ENCODE data around the gene PNPLA8. TPM values are rescaled to one million over a fixed set of nuclear protein-coding genes. Genes with fewer than 3 reads are reported as not detected.

The PNPLA8 gene
- total RNA-seq, 2 experiments from 2014 or later: 23.0 to 26.4 TPM

GRCh38 chr7:108535744-108536143 lies 9.8 kb upstream of the PNPLA8 start:
- TF ChIP-seq EZH2phosphoT487 (IDR thresholded peaks at IDR 0.05; ENCODE audit: borderline replicate concordance, low read depth, low read length) (no peak), CTCF (conservative IDR thresholded peaks at IDR 0.05; ENCODE audit: low read length) (no peak)
- POLR2A ChIA-PET: no interaction called here

DNA sequence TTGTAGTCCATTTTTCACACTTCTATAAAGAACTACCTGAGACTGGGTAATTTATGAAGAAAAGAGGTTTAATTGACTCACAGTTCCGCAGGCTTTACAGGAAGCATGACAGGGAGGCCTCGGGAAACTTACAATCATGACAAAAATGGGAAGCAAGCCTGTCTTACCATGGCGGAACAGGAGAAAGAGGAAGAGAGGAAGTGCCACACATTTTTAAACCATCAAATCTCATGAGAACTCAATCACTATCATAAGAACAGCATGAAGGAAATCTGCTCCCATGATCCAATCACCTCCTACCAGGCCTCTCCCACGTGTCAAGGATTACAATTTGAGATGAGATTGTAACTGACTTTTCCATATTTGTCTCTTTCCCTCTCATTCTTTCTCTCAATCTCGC lies 9.3 kb upstream of the PNPLA8 start:
- BruUV-seq (replicated peaks): no TSS peak
- no peak for TF ChIP-seq EZH2phosphoT487 (IDR thresholded peaks at IDR 0.05; ENCODE audit: borderline replicate concordance, low read depth, low read length)
- intact Hi-C loops (cut with micrococcal nuclease; ENCODE audit: unreplicated experiment): no loop called here
- Histone ChIP-seq H3K36me3 (ENCODE audit: insufficient read depth, low read length) (no peaks in the 10 kb centered on the region; the same call in 1 of the 2 replicates), H3K9me2 (ENCODE audit: insufficient read depth, low read length) (no peaks in the 10 kb centered on the region), H2AFZ (ENCODE audit: low read length) (peak overlapping the region; percentile 8; the same call in 1 of the 2 replicates), H4K20me1 (ENCODE audit: insufficient read depth, low read length) (no peaks in the 10 kb centered on the region), H3K9me3 (ENCODE audit: low read length) (no peaks in the 10 kb centered on the region), H3K27ac (ENCODE audit: low read depth, low read length, poor library complexity, severe bottlenecking) (no peak overlapping the region), H3K4me3 (ENCODE audit: low read depth, low read length, poor library complexity, severe bottlenecking) (no peak overlapping the region), H3K4me2 (ENCODE audit: low read length) (no peak overlapping the region), H3K4me1 (ENCODE audit: insufficient read depth, low read length, poor library complexity, severe bottlenecking) (peaks cover 27% of the 10 kb centered on the region), H3K79me2 (ENCODE audit: insufficient read depth, low read depth, low read length) (no peaks in the 10 kb centered on the region)
- CTCF ChIA-PET (ENCODE audit: unreplicated experiment): no interaction called here
- DNase-seq (ENCODE audit: low spot score): no peak
- POLR2A ChIA-PET: no interaction called here

More at GRCh38 chr7:108535744-108536143, 9.8 kb upstream of the PNPLA8 start:
- no peaks in the 10 kb centered on the region for H3K79me2 ChIP-seq (ENCODE audit: insufficient read depth, low read depth, low read length)
- H4K20me1 ChIP-seq (ENCODE audit: insufficient read depth, low read length): no peaks in the 10 kb centered on the region
- H3K4me2 ChIP-seq (ENCODE audit: low read length): no peak overlapping the region
- peaks cover 27% of the 10 kb centered on the region for H3K4me1 ChIP-seq (ENCODE audit: insufficient read depth, low read length, poor library complexity, severe bottlenecking)
- intact Hi-C loops (cut with micrococcal nuclease; ENCODE audit: unreplicated experiment): no loop called here
- H3K9me3 ChIP-seq (ENCODE audit: low read length): no peaks in the 10 kb centered on the region
- DNase-seq (ENCODE audit: low spot score): no peak
- CTCF ChIA-PET (ENCODE audit: unreplicated experiment): no interaction called here
- H3K9me2 ChIP-seq (ENCODE audit: insufficient read depth, low read length): no peaks in the 10 kb centered on the region
- no peak overlapping the region for H3K4me3 ChIP-seq (ENCODE audit: low read depth, low read length, poor library complexity, severe bottlenecking)
- peak overlapping the region; percentile 8; the same call in 1 of the 2 replicates for H2AFZ ChIP-seq (ENCODE audit: low read length)
- H3K36me3 ChIP-seq (ENCODE audit: insufficient read depth, low read length): no peaks in the 10 kb centered on the region; the same call in 1 of the 2 replicates
- no TSS peak for BruUV-seq (replicated peaks)
- H3K27ac ChIP-seq (ENCODE audit: low read depth, low read length, poor library complexity, severe bottlenecking): no peak overlapping the region

DNA sequence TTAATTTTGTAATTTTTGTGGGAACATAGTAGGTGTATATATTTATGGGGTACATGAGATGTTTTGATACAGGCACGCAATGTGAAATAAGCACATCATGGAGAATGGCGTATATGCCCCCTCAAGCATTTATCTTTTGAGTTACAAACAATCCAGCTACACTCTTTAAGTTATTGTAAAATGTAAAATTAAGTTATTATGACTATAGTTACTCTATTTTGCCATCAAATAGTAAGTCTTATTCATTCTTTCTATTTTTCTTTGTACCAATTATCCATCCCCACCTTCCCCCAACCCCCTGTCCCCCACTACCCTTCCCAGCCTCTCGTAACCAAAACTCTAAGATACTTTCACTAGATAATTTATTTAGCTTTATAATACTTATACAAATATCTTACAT lies 7.8 kb upstream of the PNPLA8 start:
- Histone ChIP-seq H3K4me3 (ENCODE audit: low read depth, low read length, poor library complexity, severe bottlenecking) (no peak overlapping the region), H2AFZ (ENCODE audit: low read length) (peak overlapping the region; percentile 74; the same call in 1 of the 2 replicates), H3K27ac (ENCODE audit: low read depth, low read length, poor library complexity, severe bottlenecking) (no peak overlapping the region), H3K9me2 (ENCODE audit: insufficient read depth, low read length) (no peaks in the 10 kb centered on the region), H3K4me2 (ENCODE audit: low read length) (no peak overlapping the region), H3K4me1 (ENCODE audit: insufficient read depth, low read length, poor library complexity, severe bottlenecking) (peaks cover 27% of the 10 kb centered on the region), H3K36me3 (ENCODE audit: insufficient read depth, low read length) (no peaks in the 10 kb centered on the region; the same call in 1 of the 2 replicates), H4K20me1 (ENCODE audit: insufficient read depth, low read length) (no peaks in the 10 kb centered on the region), H3K9me3 (ENCODE audit: low read length) (no peaks in the 10 kb centered on the region), H3K79me2 (ENCODE audit: insufficient read depth, low read depth, low read length) (no peaks in the 10 kb centered on the region)
- DNase-seq (ENCODE audit: low spot score): no peak
- ChIA-PET CTCF (ENCODE audit: unreplicated experiment) (no interaction called here), POLR2A (interaction anchor here (0.5 to 1.9 kb wide), 10 partner anchors 9 to 1407 kb away, joined by 3 to 12 read pairs (median 4); no protein-coding TSS in a partner anchor)
- intact Hi-C loops (cut with micrococcal nuclease; ENCODE audit: unreplicated experiment): no loop called here
- TF ChIP-seq EZH2phosphoT487 (IDR thresholded peaks at IDR 0.05; ENCODE audit: borderline replicate concordance, low read depth, low read length) (no peak), CTCF (conservative IDR thresholded peaks at IDR 0.05; ENCODE audit: low read length) (no peak)
- BruUV-seq (replicated peaks): no TSS peak
